GM21717 (cell line): ENCODE results near the gene MIF4GD.
"Not testable (repeated sequence)": the region's sequence is repeated elsewhere in the genome, so short reads cannot be mapped to it uniquely, and the experiment has no call there.

Experiments used
- ATAC-seq: cut with Tn5 transposase; IDR thresholded peaks from one replicate; pipeline ENCODE4 v1.9.1; 2021; ENCODE audit warnings: mild to moderate bottlenecking, moderate library complexity; ENCODE audit not compliant: unreplicated experiment

MIF4GD gene

DNA sequence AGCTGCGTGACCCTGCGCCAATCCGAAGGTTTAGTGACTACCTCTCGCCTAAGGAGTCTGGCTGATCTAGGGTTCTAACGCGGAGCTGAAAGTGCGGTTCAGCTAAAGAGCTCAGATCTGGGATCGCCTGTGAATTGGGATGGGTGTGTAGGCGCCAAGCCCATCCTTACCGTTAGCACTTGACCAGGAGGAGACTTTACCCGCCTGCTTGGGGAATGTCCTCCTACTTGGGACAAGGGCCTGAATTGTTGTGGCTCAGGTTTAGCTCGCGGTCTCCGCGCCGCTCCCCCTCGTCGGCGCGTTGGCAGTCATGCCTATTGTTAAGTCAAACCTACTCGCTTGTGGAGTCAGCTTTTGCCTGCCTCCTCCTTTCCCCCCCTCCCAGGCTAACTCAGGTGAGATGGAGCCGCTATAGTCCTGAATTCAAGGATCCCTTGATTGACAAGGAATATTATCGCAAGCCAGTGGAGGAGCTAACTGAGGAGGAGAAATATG lies 8.9 kb downstream of the MIF4GD start:
- ATAC-seq, result no peak

DNA sequence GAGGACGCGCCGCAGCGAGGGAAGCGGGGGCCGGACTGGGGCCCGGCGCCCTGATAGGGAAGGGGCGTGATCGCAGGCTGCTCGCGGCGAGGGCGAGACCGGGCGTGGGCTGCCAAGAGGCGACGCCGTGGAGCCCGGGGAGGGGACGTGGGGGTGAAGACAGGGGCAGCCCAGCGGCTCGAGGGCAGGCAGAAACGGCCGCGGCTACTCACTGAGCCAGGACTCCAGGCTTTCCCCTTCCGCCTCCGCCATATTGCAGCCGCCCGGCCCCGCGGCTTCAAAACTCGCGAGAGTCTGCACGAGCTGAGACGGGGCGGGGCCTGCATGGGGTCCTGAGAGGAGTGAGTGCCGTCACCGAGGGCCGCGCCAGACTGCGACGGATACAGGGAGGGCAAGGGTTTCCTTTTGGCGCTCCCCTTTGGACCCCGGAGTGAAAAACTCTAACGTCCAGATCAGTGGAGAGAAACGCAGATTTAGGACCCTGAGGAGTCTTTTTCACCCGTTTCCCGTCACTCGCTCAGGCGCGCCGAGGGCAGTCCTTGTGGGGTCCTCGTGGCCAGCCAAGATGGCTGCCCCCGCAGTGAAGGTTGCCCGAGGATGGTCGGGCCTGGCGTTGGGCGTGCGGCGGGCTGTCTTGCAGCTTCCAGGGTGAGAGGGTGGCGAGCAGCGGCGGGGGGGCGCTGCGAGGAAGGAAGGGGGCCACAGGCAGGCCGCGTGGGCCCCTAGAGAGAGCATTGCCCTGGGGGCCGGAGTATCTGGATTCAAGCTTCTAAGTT lies 9.5 kb downstream of the MIF4GD start, which contains the start of the genes GGA3 and MRPS7:
Gene GGA3 (minus strand): TSS at position 271 of the 776 bp plus-strand sequence. CDS start 19 bp downstream, at position 252.
Gene MRPS7 (plus strand): TSS at position 544 of the 776 bp plus-strand sequence. CDS start 22 bp downstream, at position 566.
- peak; percentile 89 for ATAC-seq

GRCh38 chr17:75260641-75261335 lies 10.2 kb downstream of the MIF4GD start:
- ATAC-seq, result peak; percentile 41

DNA sequence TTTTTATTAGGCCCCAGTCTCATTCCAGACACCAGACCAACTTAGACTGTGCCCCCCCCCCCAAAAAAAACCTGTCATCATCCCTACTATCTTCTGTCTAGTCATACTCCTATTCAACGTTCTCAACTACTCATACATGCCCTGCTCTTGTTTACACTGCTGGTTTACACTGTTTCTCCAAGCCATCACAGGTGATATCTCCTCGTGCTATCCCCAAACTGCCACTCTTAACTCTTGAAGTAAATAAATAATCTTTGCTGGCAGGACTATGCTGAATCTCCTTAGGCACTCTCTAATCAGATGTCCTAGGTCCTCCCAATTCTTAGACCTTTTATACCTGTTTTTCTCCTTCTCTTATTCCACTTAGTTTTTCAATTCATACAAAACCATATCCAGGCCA lies 13.8 kb downstream of the MIF4GD start:
- ATAC-seq, result not testable (repeated sequence)

DNA sequence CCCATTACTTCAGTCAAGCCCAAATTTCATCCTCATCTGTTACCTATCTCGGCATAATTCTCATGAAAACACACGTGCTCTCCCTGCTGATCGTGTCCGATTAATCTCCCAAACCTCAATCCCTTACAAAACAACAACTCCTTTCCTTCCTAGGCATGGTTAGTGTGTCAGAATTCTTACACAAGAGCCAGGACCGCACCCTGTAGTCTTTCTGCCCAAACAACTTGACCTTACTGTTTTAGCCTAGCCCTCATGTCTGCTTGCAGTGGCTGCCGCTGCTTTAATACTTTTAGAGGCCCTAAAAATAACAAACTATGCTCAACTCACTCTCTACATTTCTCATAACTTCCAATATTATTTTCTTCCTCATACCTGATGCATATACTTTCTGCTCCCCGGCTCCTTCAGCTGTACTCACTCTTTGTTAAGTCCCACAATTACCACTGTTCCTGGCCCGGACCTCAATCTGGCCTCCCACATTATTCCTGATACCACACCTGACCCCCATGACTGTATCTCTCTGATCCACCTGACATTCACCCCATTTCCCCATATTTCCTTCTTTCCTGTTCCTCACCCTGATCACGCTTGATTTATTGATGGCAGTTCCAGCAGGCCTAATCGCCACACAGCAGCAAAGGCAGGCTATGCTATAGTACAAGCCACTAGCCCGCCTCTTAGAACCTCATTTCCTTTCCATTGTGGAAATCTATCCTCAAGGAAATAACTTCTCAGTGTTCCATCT lies 14.9 kb downstream of the MIF4GD start:
- ATAC-seq, result not testable (repeated sequence)

GRCh38 chr17:75252039-75252816 lies 18.8 kb downstream of the MIF4GD start:
- no peak for ATAC-seq

- ATAC-seq, result peak; percentile 80
Observed at GRCh38 chr17:75250009-75250471, 21.0 kb downstream of the MIF4GD start.

- ATAC-seq, result no peak
Observed at GRCh38 chr17:75249564-75249963, 21.5 kb downstream of the MIF4GD start.

GRCh38 chr17:75246404-75246803 lies 24.6 kb downstream of the MIF4GD start:
- ATAC-seq, result no peak

GRCh38 chr17:75245011-75245410 lies 26.0 kb downstream of the MIF4GD start:
- ATAC-seq, result no peak

DNA sequence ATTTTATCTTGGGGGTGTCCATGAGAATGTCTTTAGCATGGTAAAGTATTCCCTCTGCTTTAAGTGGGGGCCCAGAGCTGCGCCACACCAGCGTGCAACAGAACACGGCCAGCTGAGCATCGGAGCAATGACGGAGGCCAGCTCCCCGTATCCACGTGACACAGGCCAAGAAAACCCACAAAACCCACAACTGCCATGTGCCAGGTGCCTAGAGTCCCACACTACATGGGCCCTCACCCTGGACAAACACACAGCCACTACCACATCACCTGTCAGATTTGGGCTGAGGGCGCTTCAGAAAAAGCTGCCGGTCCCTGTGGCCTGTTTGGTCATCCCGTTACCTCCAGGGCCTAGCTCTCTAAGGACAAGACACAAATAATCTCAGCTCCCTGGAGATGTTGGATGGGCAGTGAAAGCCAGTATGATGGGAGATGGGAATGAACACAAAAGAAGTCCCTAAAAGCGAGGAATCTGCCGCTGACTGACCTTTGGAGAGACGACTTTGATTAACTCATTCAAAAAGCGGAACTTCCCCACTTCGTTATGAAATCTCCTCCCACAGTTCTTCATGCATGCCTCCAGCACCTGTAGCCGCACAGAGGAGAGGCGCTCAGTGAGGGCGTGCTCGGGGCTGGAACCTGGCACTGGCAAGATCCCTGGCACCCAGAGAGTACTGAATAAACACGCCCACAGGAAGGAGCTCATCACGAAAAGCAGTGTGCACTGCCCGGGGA lies 26.7 kb downstream of the MIF4GD start:
- ATAC-seq, result no peak

- ATAC-seq, result no peak
Observed at GRCh38 chr17:75242461-75243042, 28.5 kb downstream of the MIF4GD start.

DNA sequence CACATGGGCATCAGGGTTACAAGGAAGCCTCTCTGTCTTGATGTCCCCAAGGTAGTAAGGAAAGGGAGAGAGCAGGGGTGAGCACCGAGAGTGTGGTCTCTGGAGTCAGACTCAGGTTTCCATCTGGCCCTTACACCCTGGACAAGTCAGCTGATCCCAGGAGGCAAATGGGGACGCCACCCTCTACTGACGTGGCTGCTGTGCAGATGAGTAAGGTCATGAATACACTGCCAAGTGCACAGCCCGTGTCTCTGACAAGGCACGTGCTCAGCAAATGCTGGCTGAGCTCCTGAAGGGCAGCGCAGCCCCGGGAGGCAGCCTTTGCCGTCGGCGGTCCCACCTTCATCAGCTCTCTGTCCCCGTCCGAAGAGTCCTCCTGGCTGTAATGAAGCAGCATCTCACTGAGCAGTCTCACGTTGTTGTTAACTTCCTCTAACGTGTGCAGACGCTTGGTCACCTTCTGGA lies 29.0 kb downstream of the MIF4GD start:
- no peak for ATAC-seq

GRCh38 chr17:75241502-75241901 lies 29.5 kb downstream of the MIF4GD start:
- ATAC-seq, result no peak

- ATAC-seq, result no peak
Observed at GRCh38 chr17:75241143-75241430, 29.9 kb downstream of the MIF4GD start.

DNA sequence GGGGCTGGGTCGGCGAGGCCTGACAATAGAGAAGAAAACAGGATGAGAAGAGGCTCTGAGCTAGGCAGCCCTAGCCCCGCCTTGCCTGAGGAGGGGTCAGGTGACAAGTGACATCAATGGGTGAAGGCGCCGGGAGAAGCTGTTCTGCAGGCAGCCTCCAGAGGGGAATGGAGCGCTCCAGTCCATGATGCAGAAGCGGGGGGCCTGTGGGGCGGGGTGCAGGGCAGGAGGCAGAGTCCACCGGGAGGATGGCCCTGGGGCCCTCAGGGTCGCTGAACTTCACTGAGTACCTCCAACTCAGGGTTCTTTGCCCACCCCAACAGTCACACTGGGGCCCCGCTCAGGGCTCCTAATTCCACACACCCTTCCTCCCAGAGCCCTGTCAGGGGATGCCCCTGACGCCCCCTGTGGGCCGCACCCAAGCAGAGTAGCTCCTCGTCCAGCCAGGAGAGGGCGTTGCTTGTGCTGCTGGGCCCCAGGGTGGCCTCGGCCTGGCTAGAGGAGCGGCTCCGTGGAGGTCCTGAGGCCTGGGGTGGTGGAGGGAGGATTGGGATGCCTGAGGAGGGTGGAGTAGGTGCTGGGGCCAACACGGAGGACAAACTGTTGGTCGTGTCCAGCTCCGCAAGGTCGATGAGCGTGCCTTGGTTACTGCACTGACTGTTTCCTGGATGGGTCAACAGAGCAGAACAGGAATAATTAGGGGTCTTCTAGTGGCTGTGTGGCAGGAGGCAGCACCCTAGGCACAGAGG lies 30.5 kb downstream of the MIF4GD start:
- no peak for ATAC-seq

GRCh38 chr17:75239778-75240393 lies 31.1 kb downstream of the MIF4GD start:
- ATAC-seq, result no peak

DNA sequence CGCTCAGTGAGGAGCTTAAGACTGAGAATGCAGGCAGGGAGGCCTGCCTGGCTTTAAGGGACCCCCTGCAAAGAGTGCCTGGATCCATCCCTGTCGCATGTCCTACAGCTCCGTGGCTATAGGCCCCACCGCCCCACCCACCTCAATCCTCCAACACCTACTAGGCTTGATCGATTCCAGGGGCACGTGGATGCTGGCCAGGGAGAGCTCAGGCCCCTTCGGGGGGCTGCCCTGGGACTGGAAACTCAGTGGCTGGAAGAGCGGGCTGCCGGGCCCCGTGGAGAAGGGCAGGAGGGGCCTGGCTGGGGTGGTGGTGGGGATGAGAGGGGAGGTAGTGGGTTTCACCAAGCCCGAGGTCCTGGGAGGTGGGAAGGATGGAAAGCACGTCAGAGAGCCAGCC lies 31.8 kb downstream of the MIF4GD start:
- ATAC-seq, result no peak
